Natural killer cell (primary cell): ENCODE measurements around the gene RHBDD2. TPM values are rescaled to one million over a fixed set of nuclear protein-coding genes. Genes with fewer than 3 reads are reported as not detected.
"Not testable (repeated sequence)": the region's sequence is repeated elsewhere in the genome, so short reads cannot be mapped to it uniquely, and the experiment has no call there.

ENCODE experiments used
- ATAC-seq, 3 donors: fragments of 150-1000 bp in 2 of 3; fragments of 200-7000 bp in 1 of 3; cut with Tn5 transposase; 1 replicate in 1 of 3; 2 replicates in 2 of 3; pipeline ENCODE4 v1.10.0; 2021; ENCODE audit warnings: mild to moderate bottlenecking in 2 of 3, moderate library complexity in 2 of 3
- DNase-seq, 2 donors: peaks; one replicate each; pipeline versions ENCODE4 v3.0.0 to v3.0.0-alpha.2; 2013 to 2021; ENCODE audit warnings: mixed read lengths in 1 of 2
- H3K27ac ChIP-seq: one replicate; pipeline ENCODE4 v1.5.1; 2013; ENCODE audit warnings: mild to moderate bottlenecking, low read length
- H3K27me3 ChIP-seq: one replicate; pipeline ENCODE4 v1.6.1; 2013; ENCODE audit warnings: low read length; ENCODE audit not compliant: control insufficient read depth, insufficient read depth
- H3K36me3 ChIP-seq: one replicate; pipeline ENCODE4 v1.6.1; 2013; ENCODE audit warnings: low read length; ENCODE audit not compliant: control insufficient read depth, insufficient read depth
- H3K4me1 ChIP-seq: one replicate; pipeline ENCODE4 v1.6.1; 2013; ENCODE audit warnings: low read length; ENCODE audit not compliant: control insufficient read depth, insufficient read depth
- H3K4me3 ChIP-seq: one replicate; pipeline ENCODE4 v1.5.1; 2013; ENCODE audit warnings: low read length
- H3K9me3 ChIP-seq: one replicate; pipeline ENCODE4 v1.6.1; 2013; ENCODE audit warnings: low read length; ENCODE audit not compliant: control insufficient read depth, insufficient read depth
- H3K27ac Mint-ChIP-seq, 2 donors: one replicate each; pipeline ENCODE4 v1.8.0; 2022; ENCODE audit warnings: mild to moderate bottlenecking in 2 of 2, mixed read lengths in 2 of 2, moderate library complexity in 1 of 2
- H3K27me3 Mint-ChIP-seq, 2 donors: one replicate each; pipeline ENCODE4 v1.8.0; 2022; ENCODE audit warnings: low read depth in 2 of 2, mixed read lengths in 2 of 2
- H3K36me3 Mint-ChIP-seq: one replicate; pipeline ENCODE4 v1.8.0; 2022; ENCODE audit warnings: mixed read lengths
- H3K4me1 Mint-ChIP-seq, 2 donors: one replicate each; pipeline ENCODE4 v1.8.0; 2022; ENCODE audit warnings: mixed read lengths in 2 of 2
- H3K4me3 Mint-ChIP-seq: one replicate; pipeline ENCODE4 v1.8.0; 2022; ENCODE audit warnings: mild to moderate bottlenecking, moderate library complexity, mixed read lengths
- H3K9me3 Mint-ChIP-seq, 2 donors: one replicate each; pipeline ENCODE4 v1.8.0; 2022; ENCODE audit warnings: mixed read lengths in 2 of 2
- WGBS: methylation state at CpG from one replicate; pipeline ENCODE4 v1.1.7; 2013; ENCODE audit warnings: missing lambda C conversion rate; ENCODE audit not compliant: insufficient coverage; 5-methylcytosine and 5-hydroxymethylcytosine counted together
- intact Hi-C: fragments of 100-400 bp; cut with micrococcal nuclease; formaldehyde crosslinking; loops from one replicate; pipeline ENCODE4 v1.14.2; 2022
- total RNA-seq, 4 donors: library from RNA; stranded (reverse); fragments of 120-200 nt in 1 of 4; gene quantifications; one replicate each; pipeline versions ENCODE4 v1.2.3 to v1.2.4, GENCODE V29; 2013 to 2022
- TF ChIP-seq, protein P1 (sequence below): fragments of 200-600 bp; IDR thresholded peaks from one replicate; pipeline ENCODE4 v1.8.0; 2022; ENCODE audit warnings: antibody characterized with exemption

Gene RHBDD2
- total RNA-seq, 3 donors from 2014 or later (not counting 1 experiment from before 2014, with no cell fraction given), result 45.2 to 74.3 (median 61.9) TPM

DNA sequence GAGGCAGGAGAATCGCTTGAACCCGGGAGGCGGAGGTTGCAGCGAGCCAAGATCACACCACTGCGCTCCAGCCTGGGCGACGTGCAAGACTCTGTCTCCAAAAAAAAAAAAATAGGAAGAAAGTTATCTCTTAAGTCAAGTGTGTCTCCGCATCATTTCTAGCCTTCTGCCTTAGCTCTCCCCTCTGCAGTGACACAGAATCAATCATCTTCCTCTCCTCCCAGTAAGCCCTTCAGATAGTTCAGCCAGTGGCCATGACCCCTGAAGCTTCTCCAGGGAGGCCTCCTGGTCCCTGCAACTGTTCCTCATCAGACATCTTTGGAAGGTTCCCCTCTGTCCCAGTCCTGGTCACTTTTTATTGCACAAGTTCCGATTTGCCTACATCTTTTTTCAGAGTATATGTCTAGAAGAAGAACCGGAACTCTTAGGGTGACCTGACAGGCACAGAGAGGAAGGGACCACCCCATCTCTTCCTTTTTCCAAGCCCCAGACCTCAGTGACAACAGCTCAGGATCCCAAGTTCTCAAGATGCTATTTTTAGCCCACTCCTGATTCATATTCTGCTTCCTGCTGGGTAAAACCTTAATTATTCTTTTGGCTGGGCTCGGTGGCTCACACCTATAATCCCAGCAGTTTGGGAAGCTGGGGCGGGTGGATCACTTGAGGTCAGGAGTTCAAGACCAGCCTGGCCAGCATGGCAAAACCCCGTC, 6.6 kb upstream of the RHBDD2 start:
- no peak overlapping the region for H3K4me3 ChIP-seq
- H3K4me3 Mint-ChIP-seq, result no peak overlapping the region
- 80% methylated on average over 13 of the region's 13 CpGs for WGBS

DNA sequence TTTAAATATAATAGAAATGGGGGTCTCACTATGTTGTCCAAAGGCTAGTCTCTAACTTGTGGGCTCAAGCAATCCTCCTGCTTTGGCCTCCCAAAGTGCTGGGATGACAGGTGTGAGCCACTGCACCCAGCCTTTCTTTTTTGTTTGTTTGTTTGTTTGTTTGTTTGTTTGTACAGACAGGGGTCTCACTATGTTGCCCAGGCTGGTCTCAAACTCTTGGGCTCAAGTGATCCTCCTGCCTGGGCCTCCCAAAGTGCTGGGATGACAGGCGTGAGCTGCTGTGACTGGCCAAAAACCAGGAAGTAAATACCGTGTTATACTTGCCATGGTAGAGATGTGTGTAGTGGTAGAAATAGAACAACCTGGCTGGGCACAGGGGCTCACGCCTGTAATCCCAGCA, 4.7 kb upstream of the RHBDD2 start:
- H3K4me3 Mint-ChIP-seq, H3K36me3 ChIP-seq, H3K27me3 Mint-ChIP-seq, H3K27me3 ChIP-seq, H3K27ac ChIP-seq, H3K36me3 Mint-ChIP-seq, H3K4me1 ChIP-seq, DNase-seq, H3K27ac Mint-ChIP-seq, H3K4me3 ChIP-seq, H3K9me3 Mint-ChIP-seq, H3K9me3 ChIP-seq, ATAC-seq, intact Hi-C loops: not testable (repeated sequence)
- H3K4me1 Mint-ChIP-seq, result peaks cover 10 to 12% of the 10 kb centered on the region in 2 donors
- WGBS, result 89% methylated on average over 3 of the region's 3 CpGs

More for the DNA sequence above, 6.6 kb upstream of the RHBDD2 start:
- no peaks in the 10 kb centered on the region for H3K36me3 ChIP-seq
- no peak overlapping the region for H3K27ac ChIP-seq
- no peaks in the 10 kb centered on the region for H3K9me3 Mint-ChIP-seq
- intact Hi-C loops, result no loop called here
- H3K4me1 Mint-ChIP-seq, result no peaks in the 10 kb centered on the region
- H3K9me3 ChIP-seq, result no peaks in the 10 kb centered on the region
- ATAC-seq, result no peak
- TF ChIP-seq, protein P1, sequence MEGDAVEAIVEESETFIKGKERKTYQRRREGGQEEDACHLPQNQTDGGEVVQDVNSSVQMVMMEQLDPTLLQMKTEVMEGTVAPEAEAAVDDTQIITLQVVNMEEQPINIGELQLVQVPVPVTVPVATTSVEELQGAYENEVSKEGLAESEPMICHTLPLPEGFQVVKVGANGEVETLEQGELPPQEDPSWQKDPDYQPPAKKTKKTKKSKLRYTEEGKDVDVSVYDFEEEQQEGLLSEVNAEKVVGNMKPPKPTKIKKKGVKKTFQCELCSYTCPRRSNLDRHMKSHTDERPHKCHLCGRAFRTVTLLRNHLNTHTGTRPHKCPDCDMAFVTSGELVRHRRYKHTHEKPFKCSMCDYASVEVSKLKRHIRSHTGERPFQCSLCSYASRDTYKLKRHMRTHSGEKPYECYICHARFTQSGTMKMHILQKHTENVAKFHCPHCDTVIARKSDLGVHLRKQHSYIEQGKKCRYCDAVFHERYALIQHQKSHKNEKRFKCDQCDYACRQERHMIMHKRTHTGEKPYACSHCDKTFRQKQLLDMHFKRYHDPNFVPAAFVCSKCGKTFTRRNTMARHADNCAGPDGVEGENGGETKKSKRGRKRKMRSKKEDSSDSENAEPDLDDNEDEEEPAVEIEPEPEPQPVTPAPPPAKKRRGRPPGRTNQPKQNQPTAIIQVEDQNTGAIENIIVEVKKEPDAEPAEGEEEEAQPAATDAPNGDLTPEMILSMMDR, result no peak
- no peak overlapping the region for H3K27ac Mint-ChIP-seq
- no peak for DNase-seq
- H3K36me3 Mint-ChIP-seq, result no peaks in the 10 kb centered on the region
- H3K27me3 ChIP-seq, result no peaks in the 10 kb centered on the region
- H3K4me1 ChIP-seq, result no peaks in the 10 kb centered on the region
- peaks cover 0 to under 1% of the 10 kb centered on the region in 2 donors for H3K27me3 Mint-ChIP-seq

DNA sequence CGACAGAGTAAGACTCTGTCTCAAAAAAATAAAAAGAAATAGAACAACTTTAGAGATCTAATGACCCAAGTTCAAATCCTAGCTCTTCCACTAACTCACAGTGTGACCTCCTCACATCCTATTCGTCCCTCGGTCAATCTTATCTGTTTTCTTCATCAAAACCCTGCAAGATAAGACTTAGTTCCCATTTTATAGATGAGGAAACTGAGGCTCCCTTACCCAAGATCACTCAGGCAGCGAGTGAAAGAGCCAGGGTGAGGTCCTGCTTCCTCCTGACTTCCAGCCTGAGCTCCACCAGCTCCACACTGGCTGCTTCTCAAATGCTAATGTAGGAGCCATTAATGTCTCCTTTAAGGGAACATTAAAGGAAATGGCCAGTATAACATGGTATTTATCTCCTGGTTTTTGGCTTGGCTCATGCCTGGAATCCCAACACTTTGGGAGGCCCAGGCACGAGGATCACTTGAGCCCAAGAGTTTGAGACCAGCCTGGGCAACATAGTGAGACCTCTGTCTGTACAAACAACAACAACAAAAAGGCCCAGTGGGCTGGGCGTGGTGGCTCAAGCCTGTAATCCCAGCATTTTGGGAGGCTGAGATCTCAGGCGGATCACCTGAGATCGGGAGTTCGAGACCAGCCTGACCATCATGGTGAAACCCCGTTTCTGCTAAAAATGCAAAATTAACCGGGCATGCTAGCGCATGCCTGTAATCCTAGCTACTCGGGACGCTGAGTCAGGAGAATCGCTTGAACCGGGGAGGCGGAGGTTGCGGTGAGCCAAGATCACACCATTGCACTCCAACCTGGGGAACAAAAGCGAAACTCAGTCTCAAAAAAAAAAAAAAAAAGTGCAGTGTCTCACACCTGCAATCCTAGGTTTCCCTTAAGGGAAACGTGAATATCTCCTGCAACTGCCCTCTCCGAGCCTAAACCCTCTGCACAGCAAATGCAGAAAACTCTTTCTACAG, 3.4 kb upstream of the RHBDD2 start:
- no peaks in the 10 kb centered on the region for H3K27me3 Mint-ChIP-seq
- 91% methylated on average over 21 of the region's 21 CpGs for WGBS
- H3K9me3 ChIP-seq, result no peaks in the 10 kb centered on the region
- no peaks in the 10 kb centered on the region for H3K36me3 Mint-ChIP-seq
- TF ChIP-seq, protein P1, result no peak
- H3K36me3 ChIP-seq, result no peaks in the 10 kb centered on the region
- peaks cover 18 to 24% of the 10 kb centered on the region in 2 donors for H3K4me1 Mint-ChIP-seq
- no peaks in the 10 kb centered on the region for H3K27me3 ChIP-seq
- DNase-seq, result no peak
- H3K4me3 ChIP-seq, result no peak overlapping the region
- intact Hi-C loops, result no loop called here
- no peak overlapping the region for H3K4me3 Mint-ChIP-seq
- no peak overlapping the region for H3K27ac Mint-ChIP-seq
- H3K27ac ChIP-seq, result no peak overlapping the region
- peaks cover 15% of the 10 kb centered on the region for H3K4me1 ChIP-seq
- no peaks in the 10 kb centered on the region for H3K9me3 Mint-ChIP-seq
- no peak for ATAC-seq
